Immature natural killer cell (primary cell): ENCODE measurements around the gene RPL39L. TPM values are rescaled to one million over a fixed set of nuclear protein-coding genes. Genes with fewer than 3 reads are reported as not detected.
"Not testable (repeated sequence)": the region's sequence is repeated elsewhere in the genome, so short reads cannot be mapped to it uniquely, and the experiment has no call there.

Experiments
- DNase-seq, 3 donors: peaks; one replicate each; pipeline ENCODE4 v3.0.0; 2022; ENCODE audit warnings: mixed read lengths in 1 of 3
- H3K27ac Mint-ChIP-seq, 6 donors: one replicate each; pipeline ENCODE4 v1.8.0; 2020; ENCODE audit warnings: mixed read lengths in 6 of 6, mild to moderate bottlenecking in 5 of 6, inconsistent platforms in 4 of 6, moderate library complexity in 3 of 6
- H3K27me3 Mint-ChIP-seq, 3 donors: one replicate each; pipeline ENCODE4 v1.8.0; 2020 to 2021; ENCODE audit warnings: low read depth in 3 of 3, mild to moderate bottlenecking in 3 of 3, mixed read lengths in 3 of 3, moderate library complexity in 3 of 3, inconsistent platforms in 1 of 3
- H3K36me3 Mint-ChIP-seq, 3 donors: one replicate each; pipeline ENCODE4 v1.8.0; 2020; ENCODE audit warnings: mixed read lengths in 3 of 3, inconsistent platforms in 2 of 3, mild to moderate bottlenecking in 2 of 3
- H3K4me1 Mint-ChIP-seq, 2 donors: one replicate each; pipeline ENCODE4 v1.8.0; 2020; ENCODE audit warnings: inconsistent platforms in 2 of 2, mild to moderate bottlenecking in 2 of 2, mixed read lengths in 2 of 2, moderate library complexity in 1 of 2
- H3K4me3 Mint-ChIP-seq, 5 donors: one replicate each; pipeline ENCODE4 v1.8.0; 2020; ENCODE audit warnings: mild to moderate bottlenecking in 5 of 5, mixed read lengths in 5 of 5, inconsistent platforms in 3 of 5, moderate library complexity in 3 of 5
- H3K9me3 Mint-ChIP-seq, 6 donors: one replicate each; pipeline ENCODE4 v1.8.0; 2020; ENCODE audit warnings: mild to moderate bottlenecking in 6 of 6, mixed read lengths in 6 of 6, inconsistent platforms in 4 of 6, moderate library complexity in 3 of 6
- polyA plus RNA-seq, 3 donors: library from polyadenylated mRNA; unstranded; fragments of 300-500 nt; fragmentation: Illumina TruSeq; gene quantifications; one replicate each; pipeline ENCODE4 v1.2.3, GENCODE V29; 2021

Gene RPL39L
- polyA plus RNA-seq, result 10 to 100 TPM; 15.3 to 33.5 (median 31.8) TPM

DNA sequence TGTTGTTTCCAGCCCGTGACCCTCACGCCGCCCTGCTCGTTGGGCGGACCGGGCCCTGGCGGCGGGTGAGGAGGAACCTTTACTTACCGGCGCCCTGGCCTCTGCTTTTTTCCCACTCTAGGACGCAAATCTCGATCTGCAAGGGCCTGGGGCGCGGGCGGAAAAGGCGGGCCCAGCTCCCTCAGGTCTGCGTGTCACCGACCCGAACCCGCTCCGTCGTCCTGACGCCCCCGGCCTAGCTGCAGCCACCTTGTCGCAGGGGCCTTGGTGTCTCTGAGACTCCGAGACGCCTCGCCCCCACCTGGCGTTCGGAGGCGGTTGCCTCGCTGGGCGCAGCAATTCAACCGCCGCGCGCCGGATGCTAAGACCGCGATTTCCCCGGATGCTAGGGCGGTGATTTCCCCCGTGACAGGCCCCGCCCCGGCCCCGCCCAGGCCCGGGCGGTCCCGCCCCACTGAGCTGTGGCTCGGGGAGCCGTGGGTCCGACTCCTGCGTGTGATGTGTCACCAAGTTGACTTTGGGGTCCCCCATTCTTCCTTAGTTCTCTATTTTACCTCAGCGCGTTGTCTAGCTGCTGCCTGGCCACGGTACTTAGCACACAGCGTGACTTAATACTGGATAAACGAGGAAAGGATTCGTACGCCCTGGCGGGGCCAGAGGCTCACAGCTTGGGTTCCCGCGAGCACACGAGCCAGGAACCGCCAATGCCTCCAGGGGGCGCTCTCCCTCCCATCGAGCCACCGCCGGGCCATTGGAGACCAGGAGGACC, at the start of gene RPL39L:
TSS of gene RPL39L (minus strand) at position 371 of the 769 bp plus-strand sequence. CDS start 18,196 bp downstream, outside the sequence.
- H3K9me3 Mint-ChIP-seq, result peaks cover 2 to 3% (median 2%) of the 10 kb centered on the region in 6 donors
- peak within 1 kb of the TSS; percentile 89 to 97 (median 93) for H3K27ac Mint-ChIP-seq
- H3K4me1 Mint-ChIP-seq, result peaks cover 23 to 29% of the 10 kb centered on the region in 2 donors
- peak; percentile 90 to 91 (median 91) for DNase-seq
- peak within 1 kb of the TSS; percentile 85 to 93 (median 90) for H3K4me3 Mint-ChIP-seq
- H3K36me3 Mint-ChIP-seq, result peaks cover 3 to 11% (median 11%) of the 10 kb centered on the region in 3 donors
- peaks cover 2 to 13% (median 3%) of the 10 kb centered on the region in 3 donors for H3K27me3 Mint-ChIP-seq

DNA sequence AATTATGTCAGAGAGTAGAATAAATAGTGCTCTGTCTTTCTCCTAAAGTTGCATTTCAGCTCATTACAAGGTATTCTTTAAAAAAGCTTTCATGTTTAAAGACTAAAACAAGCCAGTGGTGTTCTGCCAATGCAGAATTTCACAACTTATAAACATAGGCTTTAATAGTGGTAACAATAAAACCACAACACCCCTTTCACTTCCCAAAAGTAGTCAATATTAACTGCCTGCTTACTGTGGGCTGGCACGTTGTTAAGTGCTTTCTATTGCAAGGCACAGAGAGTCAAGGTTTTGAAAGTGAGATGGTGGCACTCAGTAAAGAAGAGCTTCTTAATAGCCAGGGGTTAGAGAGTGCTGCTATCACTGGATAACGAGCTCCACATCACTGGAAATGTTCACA, 49.6 kb upstream of the RPL39L start:
- H3K27ac Mint-ChIP-seq, result no peak overlapping the region
- DNase-seq, result no peak
- no peaks in the 10 kb centered on the region for H3K4me1 Mint-ChIP-seq
- H3K9me3 Mint-ChIP-seq, result no peaks in the 10 kb centered on the region
- no peaks in the 10 kb centered on the region for H3K36me3 Mint-ChIP-seq
- peaks cover 3 to 8% (median 7%) of the 10 kb centered on the region in 3 donors for H3K27me3 Mint-ChIP-seq
- no peak overlapping the region for H3K4me3 Mint-ChIP-seq

DNA sequence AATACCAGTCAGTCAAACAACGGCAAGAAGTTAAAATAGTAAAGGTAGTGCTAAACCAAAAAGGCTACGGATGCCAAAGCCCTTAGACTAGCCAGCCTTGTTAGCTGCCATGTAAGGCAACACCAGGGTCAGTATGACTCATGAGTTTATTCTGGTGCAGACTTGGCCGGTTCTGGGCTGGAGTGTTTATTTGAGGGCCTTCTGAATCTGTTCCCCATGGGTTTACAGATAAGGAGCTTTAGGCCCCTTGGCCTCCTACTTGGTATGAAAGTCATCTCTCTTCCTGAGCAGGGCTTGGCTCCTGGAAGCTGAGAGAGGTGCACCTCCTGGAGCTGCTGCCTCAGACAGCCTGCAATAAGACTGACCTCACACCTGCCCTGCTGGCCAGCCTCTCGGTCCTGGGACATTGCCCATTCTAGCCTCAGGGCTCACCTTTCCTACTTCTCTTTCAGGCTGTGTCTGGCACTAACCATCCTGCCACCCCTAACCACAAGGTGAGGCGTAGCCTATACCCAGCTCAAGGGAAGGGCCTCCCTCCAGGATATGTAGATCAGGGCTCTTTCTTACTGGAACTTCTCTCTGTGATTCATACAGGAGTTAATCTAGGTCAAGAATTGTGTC, 47.6 kb upstream of the RPL39L start:
- no peaks in the 10 kb centered on the region for H3K9me3 Mint-ChIP-seq
- H3K27ac Mint-ChIP-seq, result no peak overlapping the region
- H3K36me3 Mint-ChIP-seq, result no peaks in the 10 kb centered on the region
- DNase-seq, result no peak
- H3K4me3 Mint-ChIP-seq, result no peak overlapping the region
- peaks cover 1 to 7% (median 7%) of the 10 kb centered on the region in 3 donors for H3K27me3 Mint-ChIP-seq
- no peaks in the 10 kb centered on the region for H3K4me1 Mint-ChIP-seq

DNA sequence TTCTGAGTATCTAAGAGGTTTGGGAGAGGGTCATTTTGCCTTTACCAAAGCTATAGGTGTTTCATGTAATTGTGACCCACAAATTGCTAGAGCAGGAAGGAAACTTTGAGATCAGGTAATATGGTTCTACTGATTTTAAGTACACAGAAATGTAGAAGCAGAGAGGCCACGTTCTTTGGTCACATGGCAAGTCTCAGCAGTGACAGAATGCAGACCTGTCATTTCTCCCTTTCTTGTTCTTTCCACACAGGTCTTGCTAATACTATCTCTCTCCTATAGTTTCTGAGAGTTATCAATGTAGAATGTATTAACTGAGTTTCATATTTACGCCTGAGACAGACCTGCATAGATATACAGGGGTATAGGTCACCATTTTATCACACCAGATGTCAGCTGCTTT, 47.1 kb upstream of the RPL39L start:
- H3K27ac Mint-ChIP-seq, result no peak overlapping the region
- no peaks in the 10 kb centered on the region for H3K4me1 Mint-ChIP-seq
- H3K4me3 Mint-ChIP-seq, result no peak overlapping the region
- H3K36me3 Mint-ChIP-seq, result no peaks in the 10 kb centered on the region
- peaks cover under 1 to 6% (median 4%) of the 10 kb centered on the region in 3 donors for H3K27me3 Mint-ChIP-seq
- DNase-seq, result no peak
- no peaks in the 10 kb centered on the region for H3K9me3 Mint-ChIP-seq

DNA sequence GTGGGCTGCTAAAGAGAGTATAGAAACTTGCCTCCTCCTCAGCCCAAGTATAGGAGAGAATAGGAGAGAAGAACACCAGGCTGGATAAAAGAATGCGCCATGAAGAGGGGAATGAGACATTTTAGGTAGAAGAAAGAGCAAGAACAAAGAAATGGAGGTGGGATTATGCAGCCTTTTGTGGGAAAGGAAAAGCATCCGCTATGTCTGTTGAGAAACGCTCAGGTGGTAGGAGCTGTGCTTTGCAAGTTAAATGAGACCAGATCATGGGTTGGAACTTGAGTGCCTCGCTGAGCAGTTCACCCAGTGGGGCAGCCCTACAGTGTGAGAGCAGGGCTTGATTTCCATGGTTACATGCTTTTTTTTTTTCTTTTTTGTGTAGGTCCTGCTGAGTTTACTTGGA, 46.5 kb upstream of the RPL39L start:
- Mint-ChIP-seq H3K9me3 (no peaks in the 10 kb centered on the region), H3K27ac (no peak overlapping the region), H3K27me3 (peaks cover 2 to 5% (median 2%) of the 10 kb centered on the region in 3 donors), H3K36me3 (no peaks in the 10 kb centered on the region), H3K4me3 (no peak overlapping the region), H3K4me1 (no peaks in the 10 kb centered on the region)
- no peak for DNase-seq

DNA sequence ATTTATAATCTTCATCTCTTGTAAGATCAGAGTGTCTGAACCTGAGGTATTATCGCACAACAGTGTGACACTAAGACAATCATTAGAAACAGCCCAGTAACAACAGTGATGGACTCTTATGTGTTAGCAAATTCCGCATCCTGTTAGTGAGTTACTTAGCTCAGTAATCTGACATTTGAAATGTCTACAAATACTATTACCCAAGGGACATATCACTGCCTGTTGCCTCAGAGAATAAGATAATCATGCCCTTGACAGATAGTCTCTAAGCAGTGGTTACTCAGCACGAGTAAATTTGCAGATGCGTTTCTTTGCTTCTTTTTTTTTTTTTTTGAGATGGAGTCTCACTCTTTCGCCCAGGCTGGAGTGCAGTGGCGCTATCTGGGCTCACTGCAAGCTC, 44.6 kb upstream of the RPL39L start:
- Mint-ChIP-seq H3K27ac (no peak overlapping the region), H3K36me3 (no peaks in the 10 kb centered on the region), H3K4me1 (no peaks in the 10 kb centered on the region), H3K4me3 (no peak overlapping the region), H3K9me3 (no peaks in the 10 kb centered on the region), H3K27me3 (peaks cover 1 to 6% (median 5%) of the 10 kb centered on the region in 3 donors)
- no peak for DNase-seq

DNA sequence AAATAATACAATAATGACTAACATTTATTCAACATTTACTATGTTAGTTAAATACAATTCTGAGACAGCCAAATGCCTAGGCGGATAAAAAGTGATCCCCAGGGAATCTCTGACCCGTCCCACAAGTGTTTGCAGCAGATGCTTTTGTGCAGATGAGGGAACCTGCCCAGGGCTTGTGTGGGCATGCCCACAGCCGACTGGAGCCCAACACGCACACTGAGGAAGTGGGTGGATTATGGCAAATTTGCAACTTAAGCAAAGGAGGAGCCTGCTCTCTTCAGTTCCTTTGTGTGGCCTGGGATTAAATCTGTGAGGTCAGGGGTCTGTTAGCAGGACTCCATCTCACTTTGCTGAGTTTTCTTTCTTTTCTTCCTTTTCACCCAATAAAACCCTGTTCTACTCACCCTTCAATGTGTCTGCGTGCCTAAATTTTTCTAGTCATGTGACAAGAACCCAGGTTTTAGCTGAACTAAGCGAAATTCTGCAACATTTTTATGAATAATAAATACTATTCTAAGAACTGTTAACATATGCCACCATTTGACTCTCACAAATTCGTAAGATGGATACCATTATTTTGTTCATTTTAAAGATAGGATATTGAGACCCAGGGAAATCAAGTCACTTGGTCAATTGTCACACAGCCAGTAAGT, 44.0 kb upstream of the RPL39L start:
- DNase-seq, result no peak
- no peak overlapping the region for H3K4me3 Mint-ChIP-seq
- H3K36me3 Mint-ChIP-seq, result no peaks in the 10 kb centered on the region
- no peaks in the 10 kb centered on the region for H3K4me1 Mint-ChIP-seq
- no peak overlapping the region for H3K27ac Mint-ChIP-seq
- H3K9me3 Mint-ChIP-seq, result no peaks in the 10 kb centered on the region
- peaks cover 1 to 6% (median 5%) of the 10 kb centered on the region in 3 donors for H3K27me3 Mint-ChIP-seq

DNA sequence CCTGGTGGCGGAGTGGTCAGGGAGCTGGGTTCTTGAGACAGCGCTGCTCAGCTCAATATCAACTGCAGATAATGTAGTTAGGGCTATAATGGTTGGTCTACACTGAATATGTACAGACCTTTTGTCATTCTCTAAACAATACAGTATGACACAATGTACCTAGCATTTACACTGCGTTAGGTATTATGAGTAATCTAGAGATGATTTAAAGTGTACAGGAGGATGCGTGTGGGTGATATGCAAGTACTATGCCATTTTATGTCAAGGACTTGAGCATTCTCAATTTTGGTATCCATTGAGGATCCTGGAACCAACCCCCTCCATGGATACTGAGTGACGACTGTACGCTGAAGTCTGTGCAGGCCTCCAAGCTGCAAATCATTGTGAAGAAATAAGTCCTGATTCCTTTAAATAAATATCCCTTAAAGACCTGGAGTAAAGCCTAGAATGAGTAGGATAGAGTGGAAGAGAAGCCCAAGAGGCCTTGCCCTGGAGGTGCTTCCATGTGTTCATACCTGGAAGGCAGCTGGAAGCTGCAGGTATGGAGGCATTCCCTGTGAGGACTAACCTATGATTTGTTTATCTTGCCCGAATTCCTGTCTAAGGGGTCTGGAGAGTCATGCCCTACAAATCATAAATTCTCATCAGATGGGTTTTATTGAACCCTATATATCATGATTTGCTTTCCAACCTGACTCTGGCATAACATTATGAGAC, 42.3 kb upstream of the RPL39L start:
- H3K4me1 Mint-ChIP-seq, result no peaks in the 10 kb centered on the region
- peaks cover 4 to 6% (median 5%) of the 10 kb centered on the region in 3 donors for H3K27me3 Mint-ChIP-seq
- H3K27ac Mint-ChIP-seq, result no peak overlapping the region
- H3K4me3 Mint-ChIP-seq, result no peak overlapping the region
- DNase-seq, result no peak
- no peaks in the 10 kb centered on the region for H3K36me3 Mint-ChIP-seq
- H3K9me3 Mint-ChIP-seq, result no peaks in the 10 kb centered on the region

DNA sequence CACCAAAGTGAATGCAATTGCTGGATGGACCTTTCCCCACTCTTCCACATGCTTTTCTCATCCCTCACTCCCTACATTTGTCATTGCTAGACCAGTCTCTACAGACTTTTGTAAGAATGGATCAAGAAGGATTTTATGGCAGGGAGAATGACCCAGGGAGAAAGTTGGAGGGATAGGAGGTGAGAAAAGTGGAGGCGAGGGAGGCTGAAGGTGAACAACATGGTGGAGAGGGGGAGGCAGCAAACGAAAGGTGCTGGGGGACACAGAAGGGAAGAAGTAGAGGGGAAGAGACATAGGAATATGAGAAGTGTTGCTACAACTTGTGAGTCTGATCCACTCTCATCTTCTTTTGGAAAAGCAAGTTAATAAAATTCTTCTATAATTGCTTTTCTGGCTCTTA, 33.6 kb upstream of the RPL39L start:
- Mint-ChIP-seq H3K36me3 (no peaks in the 10 kb centered on the region), H3K27ac (no peak overlapping the region), H3K4me3 (no peak overlapping the region), H3K9me3 (peaks cover 0 to 1% (median 0%) of the 10 kb centered on the region in 6 donors), H3K27me3 (peaks cover 0 to 12% (median 4%) of the 10 kb centered on the region in 3 donors), H3K4me1 (no peaks in the 10 kb centered on the region)
- no peak for DNase-seq

DNA sequence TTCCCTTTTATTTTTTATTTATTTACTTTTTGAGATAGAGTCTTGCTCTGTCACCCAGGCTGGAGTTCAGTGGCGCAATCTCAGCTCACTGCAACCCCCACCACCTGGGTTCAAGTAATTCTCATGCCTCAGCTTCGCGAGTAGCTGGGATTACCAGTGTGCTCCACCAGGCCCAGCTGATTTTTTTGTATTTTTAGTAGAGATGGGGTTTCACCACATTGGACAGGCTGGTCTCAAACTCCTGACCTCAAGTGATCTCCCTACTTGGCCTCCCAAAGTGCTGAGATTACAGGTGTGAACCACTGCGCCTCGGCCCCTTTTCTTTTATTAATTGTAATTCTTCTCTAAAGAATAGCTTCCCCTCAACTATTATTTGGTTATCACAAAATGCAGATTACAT, 31.6 kb upstream of the RPL39L start:
- H3K9me3 Mint-ChIP-seq, H3K4me3 Mint-ChIP-seq, H3K36me3 Mint-ChIP-seq, H3K27ac Mint-ChIP-seq, H3K4me1 Mint-ChIP-seq, DNase-seq: not testable (repeated sequence)
- H3K27me3 Mint-ChIP-seq, result peaks cover 1 to 12% (median 2%) of the 10 kb centered on the region in 3 donors

DNA sequence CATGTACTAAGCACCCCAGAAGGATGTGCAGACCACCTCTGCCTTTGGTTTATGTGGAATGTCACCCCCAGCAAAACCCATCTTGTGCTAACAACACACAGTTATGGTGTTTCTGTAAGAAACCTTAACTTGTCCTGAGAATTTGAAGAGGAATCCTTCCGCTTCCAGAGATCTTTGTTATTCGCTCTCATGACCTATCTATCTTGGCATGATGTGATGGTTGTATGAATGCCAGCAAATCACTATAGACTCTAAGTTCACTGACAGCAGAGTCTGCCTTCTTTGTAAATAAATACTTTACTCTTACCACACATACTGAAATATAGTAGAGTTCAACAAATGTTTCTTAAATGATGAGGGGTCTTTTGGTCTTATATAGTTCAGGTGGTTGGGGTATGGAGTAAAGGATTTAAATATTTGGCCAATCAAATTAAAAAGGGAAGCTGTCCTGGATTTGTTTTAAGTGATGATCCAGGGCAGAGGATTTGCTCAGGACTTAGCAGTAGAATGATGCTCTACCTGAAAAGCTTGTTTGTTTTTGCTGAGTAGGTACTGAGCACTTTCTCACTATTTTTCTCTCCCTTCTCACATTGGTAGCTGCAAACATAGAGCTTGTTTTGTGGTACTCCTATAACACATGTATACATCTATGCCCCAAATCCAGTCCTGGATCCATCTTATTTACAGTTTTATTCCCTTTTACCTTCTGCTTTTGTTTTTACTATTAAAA, 30.1 kb upstream of the RPL39L start:
- DNase-seq, result no peak
- Mint-ChIP-seq H3K27me3 (peaks cover 1 to 11% (median 2%) of the 10 kb centered on the region in 3 donors), H3K4me3 (no peak overlapping the region), H3K9me3 (no peaks in the 10 kb centered on the region), H3K4me1 (no peaks in the 10 kb centered on the region), H3K27ac (no peak overlapping the region), H3K36me3 (no peaks in the 10 kb centered on the region)

DNA sequence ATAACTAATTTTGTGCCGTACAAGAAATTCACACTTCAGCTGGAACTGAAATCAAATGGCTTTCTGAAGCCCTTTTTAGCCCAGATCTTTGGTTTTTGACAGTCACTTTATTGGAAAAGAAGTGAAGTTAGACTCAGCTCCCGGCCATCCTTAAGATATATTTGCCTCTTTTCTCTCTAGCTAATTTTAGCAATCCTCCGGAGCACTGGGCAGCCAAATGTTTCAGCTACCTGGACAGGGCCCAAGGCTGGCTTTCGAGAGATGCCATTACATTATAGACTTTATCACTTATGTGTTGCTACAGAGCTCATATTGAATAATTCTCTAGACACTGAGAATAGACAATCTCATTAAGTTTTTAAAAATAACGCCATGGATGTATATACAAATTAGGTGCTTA, 28.5 kb upstream of the RPL39L start:
- Mint-ChIP-seq H3K27me3 (peaks cover 2 to 7% (median 4%) of the 10 kb centered on the region in 3 donors), H3K36me3 (no peaks in the 10 kb centered on the region), H3K4me3 (no peak overlapping the region), H3K9me3 (no peaks in the 10 kb centered on the region), H3K4me1 (no peaks in the 10 kb centered on the region), H3K27ac (no peak overlapping the region)
- no peak for DNase-seq

DNA sequence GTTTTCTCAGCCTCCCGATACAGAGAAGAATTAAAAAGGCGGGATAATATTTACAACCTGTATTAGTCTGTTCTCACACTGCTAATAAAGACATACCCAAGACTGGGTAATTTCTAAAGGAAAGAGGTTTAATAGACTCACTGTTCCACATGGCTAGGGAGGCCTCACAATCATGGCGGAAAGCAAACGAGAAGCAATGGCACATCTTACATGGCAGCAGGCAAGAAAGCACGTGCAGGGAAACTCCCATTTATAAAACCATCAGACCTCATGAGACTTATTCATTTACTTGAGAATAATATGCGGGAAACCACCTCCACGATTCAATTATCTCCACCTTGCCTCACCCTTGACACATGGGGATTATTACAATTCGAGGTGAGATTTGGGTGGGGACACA, 27.5 kb upstream of the RPL39L start:
- DNase-seq, result no peak
- Mint-ChIP-seq H3K36me3 (no peaks in the 10 kb centered on the region), H3K27me3 (peaks cover 2 to 8% (median 4%) of the 10 kb centered on the region in 3 donors), H3K4me3 (no peak overlapping the region), H3K9me3 (no peaks in the 10 kb centered on the region), H3K4me1 (no peaks in the 10 kb centered on the region), H3K27ac (no peak overlapping the region)
